HG03060 (cell line): Measurements from ENCODE around the gene SESTD1.

Source experiments
- ATAC-seq: cut with Tn5 transposase; IDR thresholded peaks from one replicate; pipeline ENCODE4 v1.9.1; 2021; ENCODE audit warnings: low read depth, moderate number of reproducible peaks; ENCODE audit not compliant: unreplicated experiment

Gene SESTD1

GRCh38 chr2:179193759-179194394, 70.8 kb downstream of the SESTD1 start:
- no peak for ATAC-seq

- no peak for ATAC-seq
Observed at GRCh38 chr2:179191110-179191509, 73.5 kb downstream of the SESTD1 start.

GRCh38 chr2:179186126-179186525, 78.5 kb downstream of the SESTD1 start:
- ATAC-seq, result no peak

GRCh38 chr2:179184610-179185009, 80.0 kb downstream of the SESTD1 start:
- ATAC-seq, result no peak

- no peak for ATAC-seq
Observed at GRCh38 chr2:179181002-179181401, 83.6 kb downstream of the SESTD1 start.

GRCh38 chr2:179180242-179180641, 84.4 kb downstream of the SESTD1 start:
- ATAC-seq, result no peak

GRCh38 chr2:179179719-179180118, 84.9 kb downstream of the SESTD1 start:
- ATAC-seq, result no peak

GRCh38 chr2:179177694-179178093, 86.9 kb downstream of the SESTD1 start:
- ATAC-seq, result no peak

GRCh38 chr2:179174240-179174639, 90.4 kb downstream of the SESTD1 start:
- no peak for ATAC-seq

GRCh38 chr2:179172894-179173293, 91.7 kb downstream of the SESTD1 start:
- no peak for ATAC-seq

- no peak for ATAC-seq
Observed at GRCh38 chr2:179171371-179171770, 93.3 kb downstream of the SESTD1 start.

- no peak for ATAC-seq
Observed at GRCh38 chr2:179170901-179171300, 93.7 kb downstream of the SESTD1 start.

- ATAC-seq, result no peak
Observed at GRCh38 chr2:179165356-179166000, 99.2 kb downstream of the SESTD1 start.

- ATAC-seq, result no peak
Observed at GRCh38 chr2:179141206-179141605, 123.4 kb downstream of the SESTD1 start.

- no peak for ATAC-seq
Observed at GRCh38 chr2:179140571-179140970, 124.1 kb downstream of the SESTD1 start.

- ATAC-seq, result no peak
Observed at GRCh38 chr2:179139506-179139905, 125.1 kb downstream of the SESTD1 start.

- no peak for ATAC-seq
Observed at GRCh38 chr2:179137200-179137759, 127.4 kb downstream of the SESTD1 start.

- ATAC-seq, result no peak
Observed at GRCh38 chr2:179133016-179133415, 131.6 kb downstream of the SESTD1 start.

GRCh38 chr2:179132076-179132475, 132.6 kb downstream of the SESTD1 start:
- no peak for ATAC-seq

- no peak for ATAC-seq
Observed at GRCh38 chr2:179130560-179130959, 134.1 kb downstream of the SESTD1 start.

- ATAC-seq, result no peak
Observed at GRCh38 chr2:179129574-179130238, 134.9 kb downstream of the SESTD1 start.

GRCh38 chr2:179125404-179125803, 139.2 kb downstream of the SESTD1 start:
- no peak for ATAC-seq
